Measurements from ENCODE around the gene DLGAP1. TPM values are rescaled to one million over a fixed set of nuclear protein-coding genes. Genes with fewer than 3 reads are reported as not detected.

The DLGAP1 gene
- total and polyA plus RNA-seq, 2 of the 13 experiments (the other 11 are each of a cell fraction or from before 2014, with no cell fraction given): 0.01 TPM; not detected in 1

- no peak for TF ChIP-seq ZNF503 (CRISPR knock-in tag; IDR thresholded peaks at IDR 0.05)
- no peak for TF ChIP-seq ZNF792 (CRISPR knock-in tag; IDR thresholded peaks at IDR 0.05)
- peak; percentile 30; the same call in 1 of the 2 replicates for TF ChIP-seq STAG1 (CRISPR knock-in tag; IDR thresholded peaks at IDR 0.05)
- no peak for TF ChIP-seq AHR (CRISPR knock-in tag; IDR thresholded peaks at IDR 0.05)
These were observed 386.5 kb downstream of the DLGAP1 start (continued) for GRCh38 chr18:4068552-4069158.

GRCh38 chr18:4063545-4063944 lies 391.6 kb downstream of the DLGAP1 start:
- H3K4me2 ChIP-seq (ENCODE audit: low read depth, low read length): no peak overlapping the region
- POLR2A ChIA-PET: no interaction called here
- no peak overlapping the region for H3K4me3 ChIP-seq (replicated peaks in 1 of 3; ENCODE audit: insufficient read depth in 1 of 3, low read depth in 2 of 3, low read length in 3 of 3)
- FAIRE-seq (no peak), DNase-seq (ENCODE audit: low spot score) (no peak), ATAC-seq (no peak)
- CTCF ChIA-PET (ENCODE audit: low intra/inter-chr PET ratio, low total read pairs): no interaction called here
- TF ChIP-seq ZFY (CRISPR knock-in tag; IDR thresholded peaks at IDR 0.05): no peak
- no peak for TF ChIP-seq ZNF274 (CRISPR knock-in tag; IDR thresholded peaks at IDR 0.05)
- no peak for TF ChIP-seq ZNF205 (CRISPR knock-in tag; IDR thresholded peaks at IDR 0.05)
- TF ChIP-seq MAFK (conservative IDR thresholded peaks at IDR 0.05 in 1 of 2, IDR thresholded peaks at IDR 0.05 in 1 of 2; ENCODE audit: low read length in 2 of 2): peak; percentile 40 to 50; a peak in 2 of 4 replicates
- no peak overlapping the region for H3K9ac ChIP-seq (ENCODE audit: insufficient read depth, low read depth, low read length)
- H2AFZ ChIP-seq (ENCODE audit: low read length): no peak overlapping the region
- intact Hi-C loops (cut with micrococcal nuclease; ENCODE audit: unreplicated experiment) (no loop called here), in situ Hi-C loops (cut with HindIII; ENCODE audit: extremely low pct_ligation_motif_present, low pct_unique_long_range_greater_than_20kb) (no loop called here)
- BruUV-seq (replicated peaks): no TSS peak
- no peaks in the 10 kb centered on the region for H3K4me1 ChIP-seq (ENCODE audit: insufficient read depth, low read length)
- no peak overlapping the region for H3K27ac ChIP-seq (ENCODE audit: extremely low read length, insufficient read depth, low read length)
- no peaks in the 10 kb centered on the region for H4K20me1 ChIP-seq (ENCODE audit: insufficient read depth, low read length)
- peaks cover 50% of the 10 kb centered on the region for H3K9me3 ChIP-seq (ENCODE audit: low read length)
- H3K79me2 ChIP-seq (ENCODE audit: insufficient read depth, low read length): no peaks in the 10 kb centered on the region
- no peaks in the 10 kb centered on the region for H3K27me3 ChIP-seq (ENCODE audit: control insufficient read depth in 1 of 2, insufficient read depth in 2 of 2, low read length in 2 of 2)
- no peaks in the 10 kb centered on the region for H3K36me3 ChIP-seq (replicated peaks in 1 of 2; ENCODE audit: control insufficient read depth in 1 of 2, insufficient read depth in 2 of 2, low read length in 2 of 2)

Data from HepG2 (cell line).